ENCODE measurements around the gene SREBF2.
A peak's percentile ranks its signal among the peaks of the same experiment; 100 is the strongest.

SREBF2 gene

GRCh38 chr22:41922328-41922727, 89.4 kb downstream of the SREBF2 start:
- DNase-seq (ENCODE audit: low spot score): no peak

DNA sequence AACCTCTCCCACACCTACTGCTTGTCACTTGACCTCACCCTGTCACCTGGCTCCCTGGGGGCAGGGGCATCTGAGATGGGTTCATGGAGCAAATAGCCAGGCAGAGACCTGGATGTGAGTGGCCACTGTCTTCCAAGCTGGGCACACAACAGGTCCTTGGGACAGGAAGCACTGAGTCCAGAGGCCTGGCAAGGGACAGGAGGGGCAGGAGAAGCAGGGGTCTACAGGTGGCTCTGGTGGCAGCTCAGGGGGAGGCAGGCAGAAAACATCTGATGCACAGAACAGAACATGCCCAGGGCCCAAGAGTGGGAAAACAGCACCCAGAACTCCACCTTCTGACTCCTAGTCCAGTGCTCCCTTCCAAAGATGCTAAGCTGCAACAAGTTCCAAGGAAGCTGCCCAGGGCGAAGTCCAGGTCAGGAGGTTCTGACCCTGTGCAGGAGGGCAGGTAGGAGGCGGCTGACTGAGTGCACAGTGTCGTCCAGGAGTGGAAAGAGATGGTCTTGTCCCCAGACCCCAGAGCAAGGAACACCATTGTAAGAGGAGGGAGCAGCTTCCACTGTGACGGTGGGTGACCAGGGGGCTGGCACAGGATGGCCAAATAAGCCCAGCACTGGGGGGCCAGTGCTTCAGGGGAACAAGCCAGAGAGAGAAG, 90.2 kb downstream of the SREBF2 start:
- no peak for DNase-seq (ENCODE audit: low spot score)

DNA sequence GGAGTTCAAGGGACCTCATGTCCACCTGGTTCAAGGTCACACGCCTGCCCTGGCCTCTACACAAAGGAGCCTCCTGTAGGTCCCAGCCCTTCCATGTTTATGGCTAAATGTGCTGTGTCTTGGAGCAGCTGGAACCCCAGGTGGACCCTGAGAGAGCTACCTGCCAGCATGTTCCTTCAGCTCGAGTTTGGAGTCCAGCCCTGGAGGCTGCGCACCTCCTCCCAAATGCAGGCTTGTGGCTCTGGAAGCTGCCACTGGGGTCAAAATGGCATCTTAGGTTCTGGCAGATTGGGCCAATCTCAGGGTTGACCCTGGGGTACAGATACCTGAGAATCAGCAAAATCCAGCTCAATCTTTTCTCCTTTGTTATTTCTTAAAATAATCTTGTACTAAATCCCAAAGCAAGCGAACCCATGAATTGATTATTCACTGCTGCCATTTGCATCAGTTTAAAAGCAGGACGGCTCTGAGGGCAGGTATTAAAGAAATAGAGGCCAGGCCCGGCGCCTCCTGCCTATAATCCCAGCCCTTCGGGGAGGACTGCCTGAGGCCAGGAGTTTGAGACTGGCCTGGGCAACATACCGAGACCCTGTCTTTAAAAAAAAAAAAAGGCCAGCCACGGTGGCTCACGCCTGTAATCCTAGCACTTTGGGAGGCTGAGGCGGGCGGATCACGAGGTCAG, 90.8 kb downstream of the SREBF2 start:
- no peak for DNase-seq (ENCODE audit: low spot score)

DNA sequence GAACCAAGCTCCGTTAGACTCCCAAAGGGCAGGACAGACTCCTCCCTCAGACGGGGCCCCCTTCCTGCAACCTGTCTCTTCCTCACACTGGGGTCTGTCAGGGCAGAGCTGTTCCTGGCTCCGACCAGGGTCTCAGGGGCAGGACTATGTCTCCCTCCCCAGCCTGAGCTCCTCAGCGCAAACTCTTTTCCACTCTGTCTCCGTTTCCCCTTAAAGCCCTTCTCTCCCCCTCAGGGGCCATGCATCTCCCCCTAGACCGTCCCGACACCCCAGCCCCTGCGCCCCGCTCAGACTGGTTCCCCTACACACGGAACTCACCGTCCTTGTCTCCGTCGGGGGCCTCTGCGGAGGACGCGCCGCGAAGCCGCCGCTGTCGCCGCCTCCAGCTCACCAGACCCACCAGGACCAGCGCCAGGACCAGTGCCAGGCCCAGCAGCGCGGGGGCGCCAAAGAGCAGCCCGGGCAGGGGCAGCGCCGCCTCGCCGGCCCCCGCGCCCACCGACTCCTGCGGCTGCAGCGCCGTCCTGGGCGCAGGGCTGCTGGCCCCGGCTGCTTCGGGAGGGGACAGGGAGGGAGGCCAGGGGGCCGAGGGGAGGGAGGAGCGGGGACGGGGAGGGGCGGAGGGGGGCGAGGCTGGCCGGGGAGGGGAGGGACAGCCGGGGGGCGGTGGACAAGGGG, 93.0 kb downstream of the SREBF2 start:
- DNase-seq (ENCODE audit: low spot score): no peak

DNA sequence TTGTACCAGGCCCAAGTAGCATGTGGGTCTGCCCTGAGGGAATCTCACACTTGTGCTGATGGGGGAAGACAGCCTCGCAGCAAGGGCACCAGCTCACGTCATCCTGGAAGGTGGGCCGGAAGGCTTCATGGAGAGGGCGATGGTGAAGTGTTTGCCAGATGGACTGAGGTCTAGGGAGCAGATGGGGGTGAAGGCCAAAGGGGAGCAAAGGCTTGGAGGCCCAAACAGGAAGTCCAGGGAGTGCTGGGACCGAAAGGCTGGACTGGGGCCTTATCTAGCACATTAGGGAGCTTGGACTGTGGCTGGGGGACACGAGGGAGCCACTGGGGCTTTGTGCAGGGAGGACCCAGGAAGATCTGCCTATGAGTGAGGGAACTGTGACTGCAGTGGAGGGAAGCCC, 94.9 kb downstream of the SREBF2 start:
- no peak for DNase-seq (ENCODE audit: low spot score)

- no peak for DNase-seq (ENCODE audit: low spot score)
Observed at GRCh38 chr22:41928593-41929417, 95.9 kb downstream of the SREBF2 start.

- no peak for DNase-seq (ENCODE audit: low spot score)
Observed at GRCh38 chr22:41929418-41929810, 96.5 kb downstream of the SREBF2 start.

GRCh38 chr22:41931701-41932269, 98.9 kb downstream of the SREBF2 start:
- DNase-seq (ENCODE audit: low spot score): no peak

DNA sequence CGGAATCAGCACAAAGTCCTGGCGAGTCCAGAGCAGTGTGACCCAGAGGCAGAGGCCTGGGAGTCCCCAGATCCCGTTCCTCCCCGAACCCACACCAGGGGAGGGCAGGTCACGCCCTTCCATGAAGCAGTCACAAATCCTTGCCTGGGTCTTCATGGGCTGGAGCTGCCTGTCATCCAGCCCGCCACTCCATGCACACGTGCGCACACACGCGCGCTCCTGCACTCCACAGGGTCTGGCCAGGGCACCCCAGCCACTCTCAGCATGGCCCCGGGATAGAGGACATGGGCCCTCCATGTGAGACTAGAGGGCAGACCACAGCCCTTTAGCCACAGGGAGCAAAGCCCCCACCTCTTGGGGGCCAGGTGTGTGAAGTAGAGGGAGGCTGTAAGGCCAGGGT, 99.4 kb downstream of the SREBF2 start:
- no peak for DNase-seq (ENCODE audit: low spot score)

DNA sequence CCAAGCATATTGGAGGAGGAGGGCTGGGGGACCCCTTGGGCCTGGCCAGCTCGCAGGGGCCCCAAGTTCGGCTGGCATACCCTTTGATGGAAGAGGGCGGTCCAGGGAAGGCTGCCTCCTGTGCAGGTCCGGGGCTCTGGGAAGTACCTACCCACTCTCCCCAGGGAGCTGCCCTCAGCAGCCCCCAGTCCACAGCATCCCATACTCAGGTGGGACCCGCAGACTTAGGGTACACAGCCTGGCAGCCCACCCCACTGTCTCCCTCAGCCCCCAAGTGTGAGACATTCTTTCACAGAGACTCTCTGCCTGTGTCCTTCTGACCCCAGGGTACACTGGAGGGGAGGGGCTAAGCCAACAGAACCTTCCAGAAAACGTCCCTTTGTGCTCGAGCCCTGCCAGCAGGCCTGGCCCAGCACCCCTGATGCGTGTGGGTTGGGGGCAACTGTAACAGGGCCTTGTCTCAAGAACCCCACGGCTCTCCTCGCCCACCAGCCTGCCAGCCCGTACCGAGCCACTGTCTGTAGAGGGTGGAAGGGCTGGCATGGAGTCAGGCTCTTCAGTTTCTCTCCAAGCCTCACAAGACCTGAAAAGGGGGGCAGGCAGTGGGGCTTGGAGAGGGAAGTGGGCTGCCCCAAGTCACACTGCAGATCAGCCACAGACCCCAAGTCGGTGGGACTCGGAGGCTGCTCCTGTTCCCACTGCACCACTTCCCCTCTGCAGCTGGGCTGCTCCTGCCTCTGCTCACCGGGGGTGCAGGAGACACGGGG, 100.7 kb downstream of the SREBF2 start:
- DNase-seq (ENCODE audit: low spot score): no peak

DNA sequence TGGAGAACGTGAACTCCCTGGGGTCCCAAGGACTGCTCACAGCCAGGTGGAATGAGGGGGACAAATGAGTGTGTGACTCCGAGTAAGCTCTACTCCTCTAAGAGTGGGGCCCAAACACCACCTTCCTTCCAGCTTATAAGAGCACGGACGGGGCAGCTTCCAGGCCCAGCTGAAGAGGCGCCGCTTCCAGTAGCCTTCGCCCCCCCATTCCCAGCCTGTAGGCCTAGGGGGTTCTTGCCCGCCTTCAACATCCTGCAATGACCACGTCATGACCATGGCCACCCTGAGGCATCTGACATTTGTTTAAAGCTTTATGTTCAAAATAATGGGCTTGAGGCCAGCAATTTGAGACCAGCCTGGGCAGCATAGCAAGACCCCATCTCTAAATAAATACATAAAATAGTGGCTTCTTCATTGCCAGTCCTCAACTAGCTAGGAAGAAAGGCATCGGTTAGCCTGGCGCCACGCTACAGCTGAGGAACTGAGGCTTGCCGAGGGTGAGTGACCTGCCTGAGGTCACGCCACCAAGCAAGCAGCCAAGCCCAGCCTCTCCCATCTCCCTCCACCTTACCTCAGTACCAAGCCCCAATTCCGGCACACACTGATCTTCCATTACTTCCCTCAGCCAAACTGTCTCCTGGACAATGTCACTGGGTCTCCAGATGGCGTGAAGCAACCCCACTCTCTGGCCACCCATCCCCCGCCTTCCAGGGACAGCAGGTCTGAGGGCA, 101.5 kb downstream of the SREBF2 start:
- no peak for DNase-seq (ENCODE audit: low spot score)

DNA sequence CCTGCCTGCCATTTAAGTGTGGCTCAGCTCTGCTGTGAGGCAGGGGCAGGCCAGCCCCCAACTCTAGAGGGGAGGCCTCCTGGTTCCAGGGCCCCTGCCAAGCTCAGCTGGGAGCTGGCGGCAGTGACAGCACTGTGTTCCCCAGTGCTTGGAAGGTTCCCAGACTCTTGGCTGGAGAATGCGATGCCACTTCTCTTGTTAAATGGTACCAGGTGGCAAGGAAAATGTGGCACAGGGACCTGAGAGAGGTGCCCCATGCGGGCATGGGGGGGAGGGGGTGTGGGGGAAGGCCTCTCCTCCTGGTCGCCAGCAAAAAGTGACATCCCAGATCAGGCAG, 102.1 kb downstream of the SREBF2 start:
- DNase-seq (ENCODE audit: low spot score): peak; percentile 31

DNA sequence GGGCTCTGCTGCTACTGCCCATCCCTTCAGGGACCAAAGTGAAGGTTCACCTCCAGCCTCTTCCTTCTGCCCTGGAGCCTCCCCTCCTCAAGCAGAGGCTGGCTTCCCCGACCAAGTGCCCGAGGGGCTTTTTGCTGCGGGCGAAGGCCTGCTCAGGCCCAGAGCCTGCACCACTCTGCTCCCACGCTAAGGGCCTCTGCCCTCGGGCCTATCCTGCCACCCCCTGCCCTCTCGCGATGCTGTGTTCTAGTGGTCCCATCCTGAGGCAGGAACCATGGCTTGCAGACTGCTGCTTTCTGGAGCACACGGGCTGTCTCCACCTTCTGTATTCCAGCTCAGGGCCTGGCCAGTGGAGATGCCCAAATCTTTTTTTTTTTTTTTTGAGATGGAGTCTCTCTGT, 102.6 kb downstream of the SREBF2 start:
- DNase-seq (ENCODE audit: low spot score): no peak

DNA sequence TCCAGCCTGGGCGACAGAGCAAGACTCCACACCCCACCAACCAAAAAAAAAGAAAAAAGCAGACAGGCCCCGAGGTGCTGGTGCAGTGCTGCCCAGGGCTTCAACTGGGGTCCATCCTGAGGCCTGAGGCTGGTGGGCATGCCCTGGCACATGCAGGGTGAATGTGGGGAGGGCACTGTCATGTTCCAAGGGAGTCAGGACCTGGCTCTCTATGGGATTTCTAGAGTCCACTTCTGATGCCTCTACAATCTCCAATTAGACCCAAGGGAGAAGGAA, 103.9 kb downstream of the SREBF2 start:
- DNase-seq (ENCODE audit: low spot score): no peak

DNA sequence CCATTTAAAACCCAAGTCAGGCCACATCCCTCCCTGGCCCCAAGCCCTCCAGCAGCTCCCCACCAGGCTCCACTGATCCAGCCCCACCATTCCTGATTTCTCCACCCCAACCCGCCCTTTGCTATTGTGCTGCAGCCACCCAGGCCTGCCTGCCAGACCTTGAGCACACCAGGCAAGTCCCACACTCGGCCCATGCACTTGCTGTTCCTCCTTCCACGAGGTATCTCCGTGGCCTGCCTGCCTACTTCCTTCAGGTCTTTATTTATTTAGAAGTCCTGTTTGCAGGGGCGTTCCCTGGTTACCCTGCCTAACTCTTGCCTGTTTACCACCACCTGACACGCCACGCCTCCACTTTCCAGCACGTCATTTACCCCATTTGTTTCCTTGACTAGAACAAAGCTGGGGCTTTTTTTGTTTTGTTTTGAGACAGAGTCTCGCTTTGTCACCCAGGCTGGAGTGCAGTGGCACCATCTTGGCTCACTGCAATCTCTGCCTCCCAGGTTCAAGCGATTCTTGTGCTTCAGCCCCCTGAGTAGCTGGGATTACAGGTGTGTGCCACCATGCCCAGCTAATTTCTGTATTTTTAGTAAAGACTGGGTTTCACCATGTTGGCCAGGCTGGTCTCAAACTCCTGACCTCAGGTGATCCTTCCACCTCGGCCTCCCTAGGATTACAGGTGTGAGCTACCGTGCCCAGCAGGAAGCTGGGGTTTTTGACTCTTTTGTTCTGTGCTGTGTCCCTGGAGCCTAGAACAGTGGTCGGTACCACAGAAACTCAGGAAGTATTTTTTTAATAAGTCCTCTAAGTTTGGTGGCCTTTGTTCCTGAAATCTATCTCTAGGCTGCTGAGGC, 107.3 kb downstream of the SREBF2 start:
- peak; percentile 86 for DNase-seq (ENCODE audit: low spot score)

GRCh38 chr22:41940832-41941765, 108.2 kb downstream of the SREBF2 start:
- DNase-seq (ENCODE audit: low spot score): peak; percentile 86

DNA sequence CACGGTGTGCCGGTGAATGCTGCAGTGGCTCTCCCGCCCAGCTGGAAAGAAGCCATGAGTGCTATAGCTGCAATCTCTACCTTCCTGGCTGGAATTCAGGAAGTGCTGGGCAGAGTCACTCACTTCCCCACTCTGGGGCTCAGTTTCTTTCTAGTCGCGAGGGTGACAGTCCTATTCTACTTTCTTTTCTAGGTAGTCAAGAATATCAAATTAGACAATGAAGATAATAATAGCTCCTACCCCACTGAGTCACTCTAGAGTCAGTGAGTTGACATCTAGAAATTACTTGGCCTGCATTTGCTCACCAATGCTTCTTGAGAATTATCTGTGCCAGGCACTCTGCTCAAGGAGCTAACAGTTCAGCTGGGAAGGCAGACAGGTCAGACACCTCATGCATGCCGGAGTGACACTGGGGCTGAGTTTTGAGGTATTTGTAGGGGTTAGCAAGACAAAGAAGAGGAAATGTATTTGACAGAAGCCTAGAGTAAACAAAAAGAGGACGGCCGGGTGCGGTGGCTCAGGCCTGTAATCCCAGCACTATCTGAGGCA, 110.8 kb downstream of the SREBF2 start:
- no peak for DNase-seq (ENCODE audit: low spot score)

- DNase-seq (ENCODE audit: low spot score): peak; percentile 88
Observed at GRCh38 chr22:41946629-41947423, 113.9 kb downstream of the SREBF2 start, which contains the start of gene CENPM. Gene CENPM, minus strand, starts transcription at chr22:41947152. Its CDS starts 76 bp downstream, at chr22:41947076.
